GM19023 (cell line): ENCODE results near the gene ZBTB16.

ENCODE experiments used
- ATAC-seq: cut with Tn5 transposase; IDR thresholded peaks from one replicate; pipeline ENCODE4 v1.9.1; 2021; ENCODE audit warnings: mild to moderate bottlenecking, moderate library complexity; ENCODE audit not compliant: unreplicated experiment

ZBTB16 gene

GRCh38 chr11:114063149-114063828 is 3.8 kb downstream of the ZBTB16 start:
- ATAC-seq: no peak

- ATAC-seq: no peak
Observed at GRCh38 chr11:114063829-114064201, 4.3 kb downstream of the ZBTB16 start.

GRCh38 chr11:114064216-114064615 is 4.7 kb downstream of the ZBTB16 start:
- no peak for ATAC-seq

DNA sequence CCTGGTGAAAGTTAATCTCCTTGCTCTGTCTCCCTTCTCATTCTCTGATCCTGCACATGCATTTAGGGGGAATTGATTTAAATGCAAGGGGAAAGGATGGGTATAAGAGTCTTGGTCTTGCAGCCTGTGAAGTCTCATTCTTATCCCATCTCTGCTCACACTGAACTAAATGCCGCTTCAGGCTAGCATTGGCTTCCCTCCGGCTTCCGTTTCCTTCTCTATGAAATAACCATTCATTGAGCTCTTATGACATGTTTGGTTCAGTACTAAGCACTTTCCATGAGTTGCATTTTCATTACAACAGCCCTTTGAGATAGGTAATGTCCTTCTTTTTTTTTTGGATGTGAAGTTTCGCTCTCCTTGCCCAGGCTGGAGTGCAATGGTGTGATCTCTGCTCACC is 5.6 kb downstream of the ZBTB16 start:
- ATAC-seq: no peak

GRCh38 chr11:114066046-114066648 is 6.6 kb downstream of the ZBTB16 start:
- no peak for ATAC-seq

DNA sequence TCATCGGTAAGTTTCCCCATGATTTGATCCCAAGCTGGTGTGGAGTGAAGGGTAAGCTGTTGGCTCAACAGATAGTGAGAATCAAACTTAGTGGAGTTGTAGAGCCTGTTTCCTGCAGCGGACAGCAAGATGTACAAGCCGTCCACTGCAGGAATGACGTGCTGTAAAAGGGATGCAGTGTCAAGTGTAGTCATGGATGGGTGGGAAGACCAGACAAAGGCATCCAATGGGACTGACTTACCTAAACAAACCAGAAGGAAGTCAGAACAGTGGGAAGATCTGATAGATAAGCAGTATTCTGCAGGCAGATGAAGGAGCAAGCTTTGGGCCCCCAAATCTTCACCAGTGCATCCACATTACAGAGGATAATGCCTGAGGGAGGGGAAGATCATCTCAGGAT is 8.8 kb downstream of the ZBTB16 start:
- no peak for ATAC-seq

DNA sequence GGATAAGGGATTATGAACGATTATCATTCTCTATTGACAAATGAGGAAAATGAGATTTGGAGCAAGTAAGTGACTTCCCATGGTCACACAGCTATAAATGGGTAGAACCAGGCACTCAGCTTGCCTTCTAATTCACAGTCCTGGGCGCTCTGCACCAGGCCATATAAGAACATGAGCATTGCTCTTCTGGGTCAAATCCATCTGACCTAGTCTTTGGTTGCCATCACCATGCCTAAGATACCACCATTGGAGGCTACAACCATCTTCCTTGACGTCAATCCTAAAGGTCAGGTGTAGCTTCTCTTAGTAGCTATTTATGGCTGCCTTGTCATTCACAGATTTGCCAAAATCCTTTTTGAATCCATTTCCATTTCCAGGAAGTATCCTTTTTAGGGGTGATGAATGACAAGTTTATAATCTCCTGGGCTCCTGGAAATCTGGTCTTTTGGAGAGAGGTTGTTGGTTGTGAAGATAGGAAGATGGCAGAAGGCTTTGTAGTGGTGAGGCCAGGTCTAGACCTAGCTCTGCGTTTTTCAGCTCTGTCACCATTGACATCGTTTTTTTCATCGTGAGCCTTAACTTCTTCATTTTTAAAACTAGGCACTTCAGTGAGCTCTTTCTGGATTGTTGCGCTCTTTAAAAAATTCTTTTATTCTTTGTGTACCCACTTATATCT is 11.1 kb downstream of the ZBTB16 start:
- ATAC-seq: no peak

DNA sequence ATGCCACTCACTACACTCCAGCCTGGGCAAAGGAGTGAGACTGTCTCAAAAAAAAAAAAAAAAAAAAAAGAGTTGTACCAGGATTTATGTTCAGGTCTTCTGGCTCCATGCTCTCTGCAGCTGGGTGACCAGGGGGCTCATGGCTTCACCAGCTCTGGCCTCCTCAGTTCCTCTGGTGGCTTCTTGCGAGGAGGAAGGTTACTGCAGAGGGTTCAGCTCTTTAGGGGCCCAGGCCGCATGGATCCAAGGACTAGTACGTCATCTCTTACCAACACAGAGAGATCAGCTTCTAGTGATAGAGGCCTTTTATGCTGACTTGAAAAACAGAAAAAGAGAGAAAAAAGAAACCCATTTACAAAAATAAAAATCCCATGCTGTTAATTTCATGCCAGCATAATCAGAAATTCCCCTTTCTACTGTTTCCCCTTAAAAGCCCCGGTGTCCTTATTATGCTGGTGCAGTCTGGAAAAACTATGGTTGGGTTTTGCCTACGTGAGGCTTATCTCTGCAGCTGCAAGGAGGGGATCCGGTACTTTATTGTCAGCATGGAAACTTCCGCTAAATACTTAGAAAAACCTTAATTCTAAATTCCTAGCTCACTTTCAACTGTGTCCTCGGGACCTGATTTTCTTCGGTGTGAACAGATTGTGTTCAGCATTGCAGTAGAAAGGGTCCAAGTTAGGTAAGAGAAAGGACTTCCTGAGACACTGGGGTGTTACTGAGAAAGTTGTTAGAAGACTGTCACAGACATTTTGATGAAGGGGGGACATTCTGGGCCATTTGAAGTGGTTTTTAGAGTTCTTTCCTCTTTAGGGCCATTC is 13.7 kb downstream of the ZBTB16 start:
- no peak for ATAC-seq

GRCh38 chr11:114073828-114074381 is 14.4 kb downstream of the ZBTB16 start:
- ATAC-seq: no peak

- ATAC-seq: no peak
Observed at GRCh38 chr11:114074546-114075343, 15.2 kb downstream of the ZBTB16 start.

GRCh38 chr11:114075344-114075610 is 15.8 kb downstream of the ZBTB16 start:
- no peak for ATAC-seq

DNA sequence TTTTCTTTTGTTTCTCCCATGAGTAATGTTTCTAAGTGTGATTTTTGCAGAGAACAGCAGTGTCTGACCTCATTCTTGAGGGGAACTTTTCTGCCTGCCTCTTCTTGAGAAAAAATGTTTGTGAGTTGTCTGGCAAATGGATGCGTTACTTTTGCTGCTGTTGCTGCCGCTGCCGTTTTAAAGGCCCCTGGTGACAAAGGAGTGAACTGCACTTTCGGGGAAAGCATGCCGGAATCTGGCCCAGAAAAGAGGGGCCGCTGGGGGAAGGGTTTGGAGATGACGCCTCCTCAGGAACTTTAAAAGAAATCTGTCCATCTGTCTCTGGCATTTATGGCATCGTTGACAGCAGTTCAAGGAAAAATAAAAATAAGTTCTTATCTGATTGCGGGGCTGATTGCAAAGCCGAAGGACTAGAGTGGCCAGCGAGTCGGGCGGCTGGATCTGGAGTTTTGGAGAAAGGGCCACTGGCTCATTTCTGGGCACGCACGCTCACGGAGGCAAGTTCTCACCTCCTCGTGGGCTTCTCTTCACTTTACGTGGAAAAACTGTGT is 16.5 kb downstream of the ZBTB16 start:
- no peak for ATAC-seq

DNA sequence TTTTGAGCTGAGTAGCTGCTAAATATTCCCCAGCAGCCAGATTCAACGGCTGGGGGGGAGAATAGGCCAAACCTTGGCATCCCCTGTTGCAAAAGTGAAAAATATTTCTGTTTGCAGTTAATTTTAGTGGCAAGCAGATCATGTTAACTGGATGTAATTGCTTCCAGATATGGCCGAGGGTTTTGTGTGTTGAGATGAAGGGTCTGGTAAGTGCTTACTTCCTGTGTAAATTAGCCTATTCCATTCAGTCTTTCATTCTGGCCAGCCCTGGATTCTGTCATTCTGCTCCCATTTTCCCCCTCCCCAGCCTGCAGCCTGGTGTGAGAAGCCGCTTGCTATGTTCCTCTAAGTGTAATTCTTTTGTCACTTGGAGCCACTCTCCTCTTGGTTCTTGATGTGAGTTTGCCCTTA is 17.4 kb downstream of the ZBTB16 start:
- ATAC-seq: no peak

- ATAC-seq: no peak
Observed at GRCh38 chr11:114077482-114078305, 18.2 kb downstream of the ZBTB16 start.

- ATAC-seq: no peak
Observed at GRCh38 chr11:114078423-114078822, 18.9 kb downstream of the ZBTB16 start.

- ATAC-seq: no peak
Observed at GRCh38 chr11:114079511-114080065, 20.1 kb downstream of the ZBTB16 start.

DNA sequence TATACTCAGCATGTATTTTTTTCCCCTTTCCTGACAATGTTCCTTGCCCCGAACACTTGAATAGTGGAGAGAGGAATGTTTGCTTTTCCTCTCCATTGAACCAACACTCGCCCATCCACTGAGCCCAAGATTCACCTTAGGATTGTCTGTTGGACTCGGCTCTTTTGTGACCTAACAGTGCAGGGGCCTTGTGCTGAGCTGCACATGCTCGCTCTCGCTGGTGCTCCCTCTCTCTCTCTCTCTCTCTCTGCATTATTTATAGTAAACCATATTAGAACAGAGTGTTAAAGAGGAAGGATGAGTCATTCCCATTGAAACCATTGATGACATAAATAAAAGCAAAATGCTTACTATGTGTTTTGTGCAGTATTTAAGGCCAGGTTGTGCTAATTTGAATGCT is 20.7 kb downstream of the ZBTB16 start:
- ATAC-seq: no peak

GRCh38 chr11:114080769-114081168 is 21.3 kb downstream of the ZBTB16 start:
- no peak for ATAC-seq
